NT2/D1 (cell line): ENCODE measurements around the gene FETUB.

ENCODE experiments used
- SUZ12 ChIP-seq: IDR thresholded peaks from 2 replicates; pipeline ENCODE4 v1.6.1; 2011; ENCODE audit not compliant: insufficient read length, insufficient read depth; ENCODE audit errors: extremely low read depth
- YY1 ChIP-seq: IDR thresholded peaks from 2 replicates; pipeline ENCODE4 v1.6.1; 2011; ENCODE audit not compliant: insufficient read length, insufficient read depth

- TF ChIP-seq YY1 (no peak), SUZ12 (no peak)
Measured at GRCh38 chr3:186696522-186696921, 56.3 kb downstream of the FETUB start.
